ENCODE results near the gene ACKR2.
"Not testable (repeated sequence)": the region's sequence is repeated elsewhere in the genome, so short reads cannot be mapped to it uniquely, and the experiment has no call there.

ACKR2 gene

GRCh38 chr3:42855547-42856380 lies 46.5 kb downstream of the ACKR2 start:
- no peak for DNase-seq (ENCODE audit: low spot score)

GRCh38 chr3:42856544-42856943 lies 47.3 kb downstream of the ACKR2 start:
- DNase-seq (ENCODE audit: low spot score) = no peak

GRCh38 chr3:42864321-42864950 lies 55.2 kb downstream of the ACKR2 start:
- DNase-seq (ENCODE audit: low spot score) = no peak

- no peak for DNase-seq (ENCODE audit: low spot score)
These were observed 56.0 kb downstream of the ACKR2 start for GRCh38 chr3:42865256-42865655.

- DNase-seq (ENCODE audit: low spot score) = no peak
These were observed 57.9 kb downstream of the ACKR2 start for GRCh38 chr3:42867138-42867537.

- no peak for DNase-seq (ENCODE audit: low spot score)
These were observed 59.6 kb downstream of the ACKR2 start for GRCh38 chr3:42868841-42869240.

- DNase-seq (ENCODE audit: low spot score) = no peak
These were observed 62.4 kb downstream of the ACKR2 start for GRCh38 chr3:42871592-42872196.

GRCh38 chr3:42872718-42873117 lies 63.5 kb downstream of the ACKR2 start:
- no peak for DNase-seq (ENCODE audit: low spot score)

GRCh38 chr3:42873221-42873982 lies 64.2 kb downstream of the ACKR2 start:
- DNase-seq (ENCODE audit: low spot score) = no peak

GRCh38 chr3:42874749-42875148 lies 65.5 kb downstream of the ACKR2 start:
- DNase-seq (ENCODE audit: low spot score) = no peak

GRCh38 chr3:42875325-42876151 lies 66.3 kb downstream of the ACKR2 start, which contains the start of gene CYP8B1:
TSS of gene CYP8B1 (minus strand) at chr3:42875879. CDS start at chr3:42875816, 63 bp downstream.
- no peak for DNase-seq (ENCODE audit: low spot score)

- DNase-seq (ENCODE audit: low spot score) = no peak
These were observed 67.2 kb downstream of the ACKR2 start for GRCh38 chr3:42876401-42876800.

- no peak for DNase-seq (ENCODE audit: low spot score)
These were observed 67.9 kb downstream of the ACKR2 start for GRCh38 chr3:42876940-42877720.

GRCh38 chr3:42877881-42878280 lies 68.6 kb downstream of the ACKR2 start:
- no peak for DNase-seq (ENCODE audit: low spot score)

- no peak for DNase-seq (ENCODE audit: low spot score)
These were observed 70.9 kb downstream of the ACKR2 start for GRCh38 chr3:42880183-42880582.

GRCh38 chr3:42880601-42881451 lies 71.6 kb downstream of the ACKR2 start:
- peak; percentile 87 for DNase-seq (ENCODE audit: low spot score)

GRCh38 chr3:42883251-42883930 lies 74.1 kb downstream of the ACKR2 start:
- not testable (repeated sequence) for DNase-seq (ENCODE audit: low spot score)

- DNase-seq (ENCODE audit: low spot score) = no peak
These were observed 75.1 kb downstream of the ACKR2 start for GRCh38 chr3:42884324-42884723.

GRCh38 chr3:42886294-42886822 lies 77.1 kb downstream of the ACKR2 start:
- DNase-seq (ENCODE audit: low spot score) = no peak

All from LoVo (cell line).